ENCODE results near the gene MTERF4.

MTERF4 gene

DNA sequence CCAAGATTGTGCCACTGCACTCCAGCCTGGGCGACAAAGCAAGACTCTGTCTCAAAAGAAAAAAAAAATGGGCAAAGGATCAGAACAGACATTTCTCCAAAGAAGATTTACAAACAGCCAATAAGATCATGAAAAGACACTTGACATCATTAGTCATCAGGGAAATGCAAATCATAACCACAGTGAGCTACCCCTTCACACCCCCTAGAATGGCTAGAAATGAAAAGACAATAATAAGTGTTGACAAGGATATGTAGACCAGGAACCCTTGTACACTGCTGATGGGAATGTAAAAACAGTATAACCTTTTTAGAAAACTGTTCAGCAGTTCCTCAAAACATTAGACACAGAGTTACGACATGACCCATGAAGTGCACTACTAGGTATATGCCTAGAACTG is 18.4 kb upstream of the MTERF4 start (continued):
- TF ChIP-seq TSHZ2 (CRISPR knock-in tag; IDR thresholded peaks at IDR 0.05) (no peak), ISL1 (CRISPR knock-in tag; IDR thresholded peaks at IDR 0.05) (no peak)

GRCh38 chr2:241118737-241119505 is 16.8 kb upstream of the MTERF4 start:
- TF ChIP-seq CSDC2 (CRISPR knock-in tag; IDR thresholded peaks at IDR 0.05), result no peak
- no peak for TF ChIP-seq OSR1 (CRISPR knock-in tag; IDR thresholded peaks at IDR 0.05)
- no peak for TF ChIP-seq ZNF70 (CRISPR knock-in tag; IDR thresholded peaks at IDR 0.05)
- no peak for TF ChIP-seq ZNF8 (CRISPR knock-in tag; IDR thresholded peaks at IDR 0.05)
- no peak for TF ChIP-seq ARNTL (CRISPR knock-in tag; IDR thresholded peaks at IDR 0.05; ENCODE audit: borderline replicate concordance, low read depth)
- no peak for TF ChIP-seq TOX (CRISPR knock-in tag; IDR thresholded peaks at IDR 0.05; ENCODE audit: borderline replicate concordance)
- no peak for TF ChIP-seq ZNF565 (CRISPR knock-in tag; conservative IDR thresholded peaks at IDR 0.05; ENCODE audit: low read depth)
- TF ChIP-seq ZFP30 (CRISPR knock-in tag; IDR thresholded peaks at IDR 0.05), result no peak
- TF ChIP-seq RARB (CRISPR knock-in tag; IDR thresholded peaks at IDR 0.05), result no peak
- no peak for ATAC-seq

DNA sequence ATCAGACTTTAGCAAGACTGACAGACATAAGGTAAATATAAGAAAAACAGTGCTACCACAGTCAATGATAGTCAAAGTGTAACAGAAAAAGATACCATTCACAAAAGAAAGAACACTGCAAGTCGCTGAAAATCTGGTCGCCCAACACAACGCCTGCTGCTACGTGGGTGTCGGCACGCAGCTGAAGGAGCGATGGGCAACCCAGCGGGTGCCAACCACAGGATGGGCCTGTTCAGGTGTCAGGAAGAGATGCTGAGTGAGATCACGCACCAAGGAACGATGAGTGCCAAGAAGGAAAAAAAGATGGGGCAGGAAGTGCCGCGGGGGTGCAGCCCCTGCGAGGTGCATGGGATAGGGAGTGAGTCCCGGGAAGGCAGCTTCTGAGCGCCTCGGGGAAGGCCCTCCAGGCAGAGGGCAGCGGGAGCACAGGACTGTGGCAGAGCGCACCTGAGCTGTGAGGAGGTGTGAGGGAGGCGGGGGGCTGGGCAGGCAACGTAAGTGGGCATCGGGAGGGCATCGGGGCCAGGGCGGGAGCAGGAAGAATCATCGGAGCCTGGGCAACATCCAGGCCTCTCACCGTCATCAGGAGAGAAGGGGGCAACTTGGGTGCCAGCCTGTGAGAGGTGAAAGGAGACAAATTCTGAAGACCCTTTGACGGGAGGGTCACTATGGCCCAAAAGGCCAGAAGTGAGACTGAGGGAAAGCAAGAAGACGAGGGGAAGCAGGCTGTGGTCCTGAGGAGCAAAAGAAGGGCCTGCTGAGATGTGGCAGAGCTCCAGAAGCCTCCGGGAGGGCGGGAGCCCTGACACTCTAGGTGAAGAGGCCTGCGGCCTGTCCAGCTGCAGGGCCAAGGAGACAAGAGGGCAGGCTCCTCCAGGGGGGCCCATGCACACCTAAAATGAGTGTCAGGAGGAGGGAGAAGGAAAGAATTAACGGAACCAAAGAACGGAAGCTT is 14.8 kb upstream of the MTERF4 start:
- TF ChIP-seq, protein P1, sequence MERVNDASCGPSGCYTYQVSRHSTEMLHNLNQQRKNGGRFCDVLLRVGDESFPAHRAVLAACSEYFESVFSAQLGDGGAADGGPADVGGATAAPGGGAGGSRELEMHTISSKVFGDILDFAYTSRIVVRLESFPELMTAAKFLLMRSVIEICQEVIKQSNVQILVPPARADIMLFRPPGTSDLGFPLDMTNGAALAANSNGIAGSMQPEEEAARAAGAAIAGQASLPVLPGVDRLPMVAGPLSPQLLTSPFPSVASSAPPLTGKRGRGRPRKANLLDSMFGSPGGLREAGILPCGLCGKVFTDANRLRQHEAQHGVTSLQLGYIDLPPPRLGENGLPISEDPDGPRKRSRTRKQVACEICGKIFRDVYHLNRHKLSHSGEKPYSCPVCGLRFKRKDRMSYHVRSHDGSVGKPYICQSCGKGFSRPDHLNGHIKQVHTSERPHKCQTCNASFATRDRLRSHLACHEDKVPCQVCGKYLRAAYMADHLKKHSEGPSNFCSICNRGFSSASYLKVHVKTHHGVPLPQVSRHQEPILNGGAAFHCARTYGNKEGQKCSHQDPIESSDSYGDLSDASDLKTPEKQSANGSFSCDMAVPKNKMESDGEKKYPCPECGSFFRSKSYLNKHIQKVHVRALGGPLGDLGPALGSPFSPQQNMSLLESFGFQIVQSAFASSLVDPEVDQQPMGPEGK (CRISPR knock-in tag; IDR thresholded peaks at IDR 0.05; ENCODE audit: borderline replicate concordance), result no peak
- no peak for TF ChIP-seq BACH2 (CRISPR knock-in tag; IDR thresholded peaks at IDR 0.05; ENCODE audit: borderline replicate concordance)
- TF ChIP-seq CSDC2 (CRISPR knock-in tag; IDR thresholded peaks at IDR 0.05), result no peak
- TF ChIP-seq ZNF565 (CRISPR knock-in tag; conservative IDR thresholded peaks at IDR 0.05; ENCODE audit: low read depth), result no peak
- TF ChIP-seq GLIS3 (CRISPR knock-in tag; IDR thresholded peaks at IDR 0.05), result no peak
- no peak for TF ChIP-seq POU6F1 (CRISPR knock-in tag; IDR thresholded peaks at IDR 0.05; ENCODE audit: borderline replicate concordance, low read depth)
- no peak for TF ChIP-seq ZNF70 (CRISPR knock-in tag; IDR thresholded peaks at IDR 0.05)
- no peak for TF ChIP-seq PPARA (CRISPR knock-in tag; IDR thresholded peaks at IDR 0.05; ENCODE audit: borderline replicate concordance)
- TF ChIP-seq, protein P2, sequence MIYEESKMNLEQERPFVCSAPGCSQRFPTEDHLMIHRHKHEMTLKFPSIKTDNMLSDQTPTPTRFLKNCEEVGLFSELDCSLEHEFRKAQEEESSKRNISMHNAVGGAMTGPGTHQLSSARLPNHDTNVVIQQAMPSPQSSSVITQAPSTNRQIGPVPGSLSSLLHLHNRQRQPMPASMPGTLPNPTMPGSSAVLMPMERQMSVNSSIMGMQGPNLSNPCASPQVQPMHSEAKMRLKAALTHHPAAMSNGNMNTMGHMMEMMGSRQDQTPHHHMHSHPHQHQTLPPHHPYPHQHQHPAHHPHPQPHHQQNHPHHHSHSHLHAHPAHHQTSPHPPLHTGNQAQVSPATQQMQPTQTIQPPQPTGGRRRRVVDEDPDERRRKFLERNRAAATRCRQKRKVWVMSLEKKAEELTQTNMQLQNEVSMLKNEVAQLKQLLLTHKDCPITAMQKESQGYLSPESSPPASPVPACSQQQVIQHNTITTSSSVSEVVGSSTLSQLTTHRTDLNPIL (CRISPR knock-in tag; IDR thresholded peaks at IDR 0.05; ENCODE audit: low read depth), result no peak
- no peak for TF ChIP-seq ZC3H10 (CRISPR knock-in tag; IDR thresholded peaks at IDR 0.05)
- TF ChIP-seq, protein P3, sequence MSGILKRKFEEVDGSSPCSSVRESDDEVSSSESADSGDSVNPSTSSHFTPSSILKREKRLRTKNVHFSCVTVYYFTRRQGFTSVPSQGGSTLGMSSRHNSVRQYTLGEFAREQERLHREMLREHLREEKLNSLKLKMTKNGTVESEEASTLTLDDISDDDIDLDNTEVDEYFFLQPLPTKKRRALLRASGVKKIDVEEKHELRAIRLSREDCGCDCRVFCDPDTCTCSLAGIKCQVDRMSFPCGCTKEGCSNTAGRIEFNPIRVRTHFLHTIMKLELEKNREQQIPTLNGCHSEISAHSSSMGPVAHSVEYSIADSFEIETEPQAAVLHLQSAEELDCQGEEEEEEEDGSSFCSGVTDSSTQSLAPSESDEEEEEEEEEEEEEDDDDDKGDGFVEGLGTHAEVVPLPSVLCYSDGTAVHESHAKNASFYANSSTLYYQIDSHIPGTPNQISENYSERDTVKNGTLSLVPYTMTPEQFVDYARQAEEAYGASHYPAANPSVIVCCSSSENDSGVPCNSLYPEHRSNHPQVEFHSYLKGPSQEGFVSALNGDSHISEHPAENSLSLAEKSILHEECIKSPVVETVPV (CRISPR knock-in tag; IDR thresholded peaks at IDR 0.05), result no peak
- no peak for TF ChIP-seq ZFP3 (CRISPR knock-in tag; IDR thresholded peaks at IDR 0.05)
- ATAC-seq, result no peak
